Measurements from ENCODE around the gene LRRC74B. TPM values are rescaled to one million over a fixed set of nuclear protein-coding genes. Genes with fewer than 3 reads are reported as not detected.

Gene LRRC74B
- total and polyA plus RNA-seq, 4 donors = 0.97 to 9.0 (median 2.3) TPM

DNA sequence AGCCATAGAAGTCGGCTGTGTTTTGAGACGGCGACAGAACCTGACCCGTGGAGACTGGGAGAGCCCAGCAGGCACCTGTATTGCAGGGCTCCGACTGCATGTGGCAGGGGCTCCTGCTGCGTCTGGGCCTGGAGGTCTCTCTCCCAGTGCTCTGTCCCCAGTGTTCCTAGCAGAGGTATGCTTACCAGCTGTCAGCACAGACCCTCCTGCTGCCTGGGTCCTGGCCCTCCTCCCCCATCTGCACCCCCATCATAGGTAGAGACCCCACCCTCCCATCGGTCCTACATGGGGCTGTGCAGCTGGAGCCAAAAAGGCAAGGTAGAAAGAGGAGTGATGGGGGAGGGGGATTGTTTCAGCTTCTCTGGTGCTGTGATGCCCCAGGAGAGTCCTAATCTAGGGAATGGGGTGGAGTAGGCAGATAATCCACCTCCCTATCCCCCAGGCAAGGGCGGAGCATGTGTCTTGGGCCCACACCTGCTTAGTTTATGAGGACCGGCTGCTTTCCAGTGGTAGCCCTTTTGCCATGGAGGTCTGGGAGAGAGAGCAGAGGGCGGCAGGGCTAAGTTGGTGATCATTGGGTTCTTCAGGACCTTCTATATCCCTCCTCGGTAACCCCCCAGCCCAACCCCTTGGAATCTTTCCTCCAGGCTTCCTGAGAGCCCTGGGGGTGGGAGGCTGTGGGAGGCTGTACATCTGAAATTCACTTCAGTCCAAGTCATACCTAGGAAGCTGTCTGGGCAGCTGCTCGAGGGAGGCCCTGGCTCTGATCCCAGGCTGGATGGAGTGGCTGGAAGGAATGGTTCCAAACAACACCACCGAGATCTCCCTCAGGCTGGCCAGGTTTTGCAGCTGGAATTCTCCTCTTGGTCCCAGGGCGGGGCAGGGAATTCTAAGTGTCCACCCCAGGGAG, 18.7 kb upstream of the LRRC74B start:
- no peak overlapping the region for H3K27ac ChIP-seq (ENCODE audit: low read depth in 1 of 2, low read length in 1 of 2)
- H3K27me3 ChIP-seq (ENCODE audit: control insufficient read depth in 3 of 3, insufficient read depth in 3 of 3, low read length in 2 of 3) = peaks cover 0 to 4% (median 0%) of the 10 kb centered on the region in 3 donors
- ATAC-seq (ENCODE audit: insufficient read depth, low FRiP score) = no peak
- H3K4me3 ChIP-seq = no peak overlapping the region
- H3K4me1 ChIP-seq (ENCODE audit: control insufficient read depth in 5 of 5, insufficient read depth in 5 of 5, low read length in 5 of 5) = peaks cover 0 to 3% (median 0%) of the 10 kb centered on the region in 5 donors
- WGBS, 2 donors = 72 to 81% methylated on average over 14 of the region's 14 CpGs
- DNase-seq = peak; percentile 38 to 71 (median 63)
- TF ChIP-seq, protein P1, sequence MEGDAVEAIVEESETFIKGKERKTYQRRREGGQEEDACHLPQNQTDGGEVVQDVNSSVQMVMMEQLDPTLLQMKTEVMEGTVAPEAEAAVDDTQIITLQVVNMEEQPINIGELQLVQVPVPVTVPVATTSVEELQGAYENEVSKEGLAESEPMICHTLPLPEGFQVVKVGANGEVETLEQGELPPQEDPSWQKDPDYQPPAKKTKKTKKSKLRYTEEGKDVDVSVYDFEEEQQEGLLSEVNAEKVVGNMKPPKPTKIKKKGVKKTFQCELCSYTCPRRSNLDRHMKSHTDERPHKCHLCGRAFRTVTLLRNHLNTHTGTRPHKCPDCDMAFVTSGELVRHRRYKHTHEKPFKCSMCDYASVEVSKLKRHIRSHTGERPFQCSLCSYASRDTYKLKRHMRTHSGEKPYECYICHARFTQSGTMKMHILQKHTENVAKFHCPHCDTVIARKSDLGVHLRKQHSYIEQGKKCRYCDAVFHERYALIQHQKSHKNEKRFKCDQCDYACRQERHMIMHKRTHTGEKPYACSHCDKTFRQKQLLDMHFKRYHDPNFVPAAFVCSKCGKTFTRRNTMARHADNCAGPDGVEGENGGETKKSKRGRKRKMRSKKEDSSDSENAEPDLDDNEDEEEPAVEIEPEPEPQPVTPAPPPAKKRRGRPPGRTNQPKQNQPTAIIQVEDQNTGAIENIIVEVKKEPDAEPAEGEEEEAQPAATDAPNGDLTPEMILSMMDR (IDR thresholded peaks at IDR 0.05; ENCODE audit: control extremely low read depth, extremely low read depth) = no peak
- H3K9me3 ChIP-seq (ENCODE audit: control insufficient read depth in 4 of 4, insufficient read depth in 3 of 4, low read length in 3 of 4) = no peaks in the 10 kb centered on the region
- no peaks in the 10 kb centered on the region for H3K36me3 ChIP-seq (ENCODE audit: control insufficient read depth in 4 of 4, insufficient read depth in 4 of 4, low read length in 4 of 4)
- H3K9ac ChIP-seq (ENCODE audit: insufficient read depth in 1 of 2, low read length in 2 of 2) = no peak overlapping the region

DNA sequence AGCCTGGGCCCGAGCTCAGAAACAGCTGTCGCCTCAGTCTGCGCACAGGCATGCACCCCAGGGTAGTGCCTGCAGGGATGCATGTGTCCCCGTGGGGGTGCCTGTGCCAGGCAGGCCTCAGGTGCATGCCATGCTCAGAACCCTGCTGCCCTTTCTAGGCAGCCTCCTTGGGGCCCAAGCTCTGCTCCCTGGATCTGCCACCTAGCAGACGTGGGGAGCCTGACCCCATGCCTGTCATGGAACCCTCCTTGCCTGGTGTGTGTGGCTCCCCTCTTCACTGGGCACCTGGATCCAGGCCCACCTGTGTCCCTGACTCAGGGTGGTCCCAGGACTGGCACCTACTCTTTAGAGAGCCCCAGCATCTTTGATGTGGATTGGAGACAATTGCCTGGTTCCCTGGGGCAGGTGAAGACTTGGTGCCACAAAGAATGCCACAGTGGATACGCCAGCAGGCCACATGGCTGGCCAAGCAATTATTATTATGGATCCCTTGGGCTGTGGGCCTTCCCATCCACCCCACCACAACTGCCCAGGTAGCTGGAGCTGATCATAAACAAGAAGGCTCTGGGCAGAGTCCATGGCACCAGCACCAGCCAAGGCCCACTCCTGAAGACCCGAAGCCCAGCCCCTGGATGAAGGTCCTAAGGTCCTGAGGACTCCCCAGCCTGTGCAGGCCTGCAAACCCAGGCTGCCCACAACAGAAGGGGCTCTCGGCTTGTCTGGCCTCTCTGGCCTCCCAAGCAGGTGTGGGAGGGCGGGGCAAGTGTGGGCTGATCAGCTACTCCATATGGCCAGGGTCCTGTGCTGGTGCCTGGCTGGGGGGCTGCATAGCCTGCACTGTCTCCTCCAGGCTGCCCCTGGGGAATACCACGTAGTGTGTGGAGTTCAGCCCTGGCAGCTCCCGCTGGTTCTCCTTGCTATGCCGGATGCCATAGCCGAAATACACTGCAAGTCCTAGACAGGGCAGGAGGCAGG, 17.2 kb upstream of the LRRC74B start:
- Histone ChIP-seq H3K4me3 (no peak overlapping the region), H3K4me1 (ENCODE audit: control insufficient read depth in 5 of 5, insufficient read depth in 5 of 5, low read length in 5 of 5) (peaks cover 0 to 3% (median 0%) of the 10 kb centered on the region in 5 donors), H3K36me3 (ENCODE audit: control insufficient read depth in 4 of 4, insufficient read depth in 4 of 4, low read length in 4 of 4) (no peaks in the 10 kb centered on the region), H3K27me3 (ENCODE audit: control insufficient read depth in 3 of 3, insufficient read depth in 3 of 3, low read length in 2 of 3) (peaks cover 0 to 9% (median 0%) of the 10 kb centered on the region in 3 donors), H3K27ac (ENCODE audit: low read depth in 1 of 2, low read length in 1 of 2) (no peak overlapping the region), H3K9ac (ENCODE audit: insufficient read depth in 1 of 2, low read length in 2 of 2) (no peak overlapping the region), H3K9me3 (ENCODE audit: control insufficient read depth in 4 of 4, insufficient read depth in 3 of 4, low read length in 3 of 4) (no peaks in the 10 kb centered on the region)
- ATAC-seq (ENCODE audit: insufficient read depth, low FRiP score) = no peak
- TF ChIP-seq, protein P1 (IDR thresholded peaks at IDR 0.05; ENCODE audit: control extremely low read depth, extremely low read depth) = no peak
- WGBS, 2 donors = 90 to 91% methylated on average over 13 of the region's 13 CpGs
- DNase-seq = no peak

DNA sequence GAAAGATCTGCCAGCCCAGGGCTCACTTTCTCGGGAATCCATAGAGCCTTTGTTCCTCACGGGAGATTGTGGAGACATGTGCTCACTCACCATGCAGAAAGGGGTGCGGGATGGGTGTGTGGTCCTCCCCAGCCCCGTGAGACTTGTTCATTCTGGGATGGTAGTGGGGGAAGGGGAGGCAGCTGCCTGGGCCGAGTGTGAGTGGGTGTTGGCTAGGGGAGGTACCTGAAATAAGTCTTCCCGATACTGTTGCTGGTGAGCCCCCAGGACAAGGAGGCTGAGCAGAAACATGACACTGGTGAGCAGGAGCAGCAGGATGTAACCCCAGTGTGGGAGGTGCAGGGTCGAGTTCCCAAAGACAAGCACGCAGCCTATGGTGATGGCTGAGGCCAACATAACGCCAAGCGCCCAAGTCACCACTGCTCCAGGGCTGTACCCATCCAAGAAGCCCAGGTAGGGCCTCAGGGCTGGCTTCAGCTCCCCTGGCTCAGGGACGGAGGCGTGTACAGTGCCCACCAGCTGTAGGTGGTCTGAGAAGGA, 16.2 kb upstream of the LRRC74B start:
- Histone ChIP-seq H3K27me3 (ENCODE audit: control insufficient read depth in 3 of 3, insufficient read depth in 3 of 3, low read length in 2 of 3) (peaks cover 0 to 9% (median 0%) of the 10 kb centered on the region in 3 donors), H3K36me3 (ENCODE audit: control insufficient read depth in 4 of 4, insufficient read depth in 4 of 4, low read length in 4 of 4) (no peaks in the 10 kb centered on the region), H3K4me1 (ENCODE audit: control insufficient read depth in 5 of 5, insufficient read depth in 5 of 5, low read length in 5 of 5) (peaks cover 0 to 3% (median 0%) of the 10 kb centered on the region in 5 donors), H3K4me3 (no peak overlapping the region), H3K27ac (ENCODE audit: low read depth in 1 of 2, low read length in 1 of 2) (no peak overlapping the region), H3K9me3 (ENCODE audit: control insufficient read depth in 4 of 4, insufficient read depth in 3 of 4, low read length in 3 of 4) (no peaks in the 10 kb centered on the region), H3K9ac (ENCODE audit: insufficient read depth in 1 of 2, low read length in 2 of 2) (no peak overlapping the region)
- TF ChIP-seq, protein P1 (IDR thresholded peaks at IDR 0.05; ENCODE audit: control extremely low read depth, extremely low read depth) = no peak
- DNase-seq (no peak), ATAC-seq (ENCODE audit: insufficient read depth, low FRiP score) (no peak)
- WGBS, 2 donors = 75 to 86% methylated on average over 12 of the region's 12 CpGs
